ENCODE results near the gene GPR162. TPM values are rescaled to one million over a fixed set of nuclear protein-coding genes. Genes with fewer than 3 reads are reported as not detected.

The GPR162 gene
- total and polyA plus RNA-seq, 4 donors = 0.59 to 2.4 (median 1.7) TPM

- H3K9me3 ChIP-seq (ENCODE audit: control insufficient read depth in 4 of 4, low read length in 3 of 4) = no peaks in the 10 kb centered on the region
Observed at GRCh38 chr12:6813363-6813762, 8.3 kb upstream of the GPR162 start.

GRCh38 chr12:6816598-6816997 is 5.0 kb upstream of the GPR162 start:
- H3K9ac ChIP-seq (ENCODE audit: low read depth in 1 of 2, low read length in 2 of 2) = no peak overlapping the region
- WGBS = 78% methylated on average over 3 of the region's 3 CpGs
- TF ChIP-seq HNF4A (conservative IDR thresholded peaks at IDR 0.05) = no peak
- no peak for TF ChIP-seq CTCF (IDR thresholded peaks at IDR 0.05; ENCODE audit: low read depth, low read length, missing input control)
- TF ChIP-seq HNF4G (IDR thresholded peaks at IDR 0.05) = no peak
- no peak for TF ChIP-seq NR2F2 (IDR thresholded peaks at IDR 0.05)
- no peak for TF ChIP-seq SP1 (IDR thresholded peaks at IDR 0.05)
- no peak for TF ChIP-seq ATF3 (IDR thresholded peaks at IDR 0.05)
- no peak for TF ChIP-seq YY1 (IDR thresholded peaks at IDR 0.05)
- no peak for TF ChIP-seq JUND (IDR thresholded peaks at IDR 0.05)
- TF ChIP-seq, protein P1, sequence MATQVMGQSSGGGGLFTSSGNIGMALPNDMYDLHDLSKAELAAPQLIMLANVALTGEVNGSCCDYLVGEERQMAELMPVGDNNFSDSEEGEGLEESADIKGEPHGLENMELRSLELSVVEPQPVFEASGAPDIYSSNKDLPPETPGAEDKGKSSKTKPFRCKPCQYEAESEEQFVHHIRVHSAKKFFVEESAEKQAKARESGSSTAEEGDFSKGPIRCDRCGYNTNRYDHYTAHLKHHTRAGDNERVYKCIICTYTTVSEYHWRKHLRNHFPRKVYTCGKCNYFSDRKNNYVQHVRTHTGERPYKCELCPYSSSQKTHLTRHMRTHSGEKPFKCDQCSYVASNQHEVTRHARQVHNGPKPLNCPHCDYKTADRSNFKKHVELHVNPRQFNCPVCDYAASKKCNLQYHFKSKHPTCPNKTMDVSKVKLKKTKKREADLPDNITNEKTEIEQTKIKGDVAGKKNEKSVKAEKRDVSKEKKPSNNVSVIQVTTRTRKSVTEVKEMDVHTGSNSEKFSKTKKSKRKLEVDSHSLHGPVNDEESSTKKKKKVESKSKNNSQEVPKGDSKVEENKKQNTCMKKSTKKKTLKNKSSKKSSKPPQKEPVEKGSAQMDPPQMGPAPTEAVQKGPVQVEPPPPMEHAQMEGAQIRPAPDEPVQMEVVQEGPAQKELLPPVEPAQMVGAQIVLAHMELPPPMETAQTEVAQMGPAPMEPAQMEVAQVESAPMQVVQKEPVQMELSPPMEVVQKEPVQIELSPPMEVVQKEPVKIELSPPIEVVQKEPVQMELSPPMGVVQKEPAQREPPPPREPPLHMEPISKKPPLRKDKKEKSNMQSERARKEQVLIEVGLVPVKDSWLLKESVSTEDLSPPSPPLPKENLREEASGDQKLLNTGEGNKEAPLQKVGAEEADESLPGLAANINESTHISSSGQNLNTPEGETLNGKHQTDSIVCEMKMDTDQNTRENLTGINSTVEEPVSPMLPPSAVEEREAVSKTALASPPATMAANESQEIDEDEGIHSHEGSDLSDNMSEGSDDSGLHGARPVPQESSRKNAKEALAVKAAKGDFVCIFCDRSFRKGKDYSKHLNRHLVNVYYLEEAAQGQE (IDR thresholded peaks at IDR 0.05) = no peak

More at GRCh38 chr12:6813363-6813762, 8.3 kb upstream of the GPR162 start:
- no peak for DNase-seq (ENCODE audit: low spot score)
- Histone ChIP-seq H3K4me1 (ENCODE audit: control insufficient read depth in 4 of 4, insufficient read depth in 4 of 4, low read length in 3 of 4) (peaks cover 0 to 8% (median 4%) of the 10 kb centered on the region in 4 donors), H3K27ac (ENCODE audit: low read depth in 1 of 2, low read length in 2 of 2) (no peak overlapping the region), H3K36me3 (ENCODE audit: control insufficient read depth in 4 of 4, insufficient read depth in 3 of 4, low read depth in 1 of 4, low read length in 3 of 4) (no peaks in the 10 kb centered on the region), H3K9ac (ENCODE audit: low read depth in 1 of 2, low read length in 2 of 2) (no peak overlapping the region), H3K4me3 (ENCODE audit: low read depth in 1 of 3, low read length in 3 of 3) (no peak overlapping the region), H3K27me3 (ENCODE audit: control insufficient read depth in 4 of 4, insufficient read depth in 4 of 4, low read length in 3 of 4) (no peaks in the 10 kb centered on the region)
- 79% methylated on average over 4 of the region's 4 CpGs for WGBS
- TF ChIP-seq RXRA (IDR thresholded peaks at IDR 0.05) (no peak), GABPA (IDR thresholded peaks at IDR 0.05 in 1 of 2, conservative IDR thresholded peaks at IDR 0.05 in 1 of 2) (no peak), CTCF (IDR thresholded peaks at IDR 0.05; ENCODE audit: low read depth, low read length, missing input control) (no peak), FOXA1 (IDR thresholded peaks at IDR 0.05) (no peak), JUND (IDR thresholded peaks at IDR 0.05) (no peak), HNF4G (IDR thresholded peaks at IDR 0.05) (no peak)

More at GRCh38 chr12:6816598-6816997, 5.0 kb upstream of the GPR162 start:
- no peaks in the 10 kb centered on the region for H3K27me3 ChIP-seq (ENCODE audit: control insufficient read depth in 4 of 4, insufficient read depth in 4 of 4, low read length in 3 of 4)
- no peak overlapping the region for H3K4me3 ChIP-seq (ENCODE audit: low read depth in 1 of 3, low read length in 3 of 3)
- no peaks in the 10 kb centered on the region for H3K36me3 ChIP-seq (ENCODE audit: control insufficient read depth in 4 of 4, insufficient read depth in 3 of 4, low read depth in 1 of 4, low read length in 3 of 4)
- peaks cover 0 to 33% (median 25%) of the 10 kb centered on the region in 4 donors for H3K4me1 ChIP-seq (ENCODE audit: control insufficient read depth in 4 of 4, insufficient read depth in 4 of 4, low read length in 3 of 4)
- DNase-seq (ENCODE audit: low spot score) = no peak
- no peak overlapping the region for H3K27ac ChIP-seq (ENCODE audit: low read depth in 1 of 2, low read length in 2 of 2)
- no peaks in the 10 kb centered on the region for H3K9me3 ChIP-seq (ENCODE audit: control insufficient read depth in 4 of 4, low read length in 3 of 4)
